Esophagus squamous epithelium (tissue), 5 donors: ENCODE results near the gene OR6N1. TPM values are rescaled to one million over a fixed set of nuclear protein-coding genes. Genes with fewer than 3 reads are reported as not detected.

Experiments
- DNase-seq: peaks from one replicate; lab custom pipeline; 2025; lab: John Stamatoyannopoulos, UW
- H3K27ac ChIP-seq, 4 donors: fragments of 200-600 bp; sonication (generic); one replicate each; pipeline ENCODE4 v1.5.1; 2016 to 2019; ENCODE audit warnings: mild to moderate bottlenecking in 1 of 4
- H3K27me3 ChIP-seq, 4 donors: fragments of 200-600 bp; sonication (generic); 1 replicate in 3 of 4; 2 replicates in 1 of 4; pipeline versions ENCODE4 v1.5.1 to v1.6.0; 2017 to 2021; ENCODE audit warnings: antibody characterized with exemption in 1 of 4
- H3K36me3 ChIP-seq, 3 donors: fragments of 200-600 bp; sonication (generic); one replicate each; pipeline ENCODE4 v1.5.1; 2016 to 2019
- H3K4me1 ChIP-seq, 3 donors: fragments of 200-600 bp; sonication (generic); one replicate each; pipeline ENCODE4 v1.5.1; 2017 to 2019
- H3K4me3 ChIP-seq, 4 donors: fragments of 200-600 bp; sonication (generic); 1 replicate in 3 of 4; 2 replicates in 1 of 4; pipeline ENCODE4 v1.5.1; 2016 to 2019; ENCODE audit warnings: mild to moderate bottlenecking in 2 of 4, moderate library complexity in 1 of 4
- H3K9me3 ChIP-seq, 3 donors: fragments of 200-600 bp; sonication (generic); one replicate each; pipeline ENCODE4 v1.5.1; 2016 to 2019
- CTCF ChIP-seq, 6 experiments: fragments of 450-650 bp in 4 of 6; fragments of 200-600 bp in 2 of 6; sonication (generic) in 2 of 6; IDR thresholded peaks; one replicate each; pipeline ENCODE4 v1.5.1; 2016 to 2019; ENCODE audit warnings: antibody characterized with exemption in 6 of 6, mild to moderate bottlenecking in 4 of 6, moderate library complexity in 4 of 6
- POLR2A ChIP-seq, 4 donors: fragments of 450-650 bp; IDR thresholded peaks; one replicate each; pipeline ENCODE4 v1.6.1; 2017; ENCODE audit warnings: antibody characterized with exemption in 4 of 4, mild to moderate bottlenecking in 4 of 4, moderate library complexity in 3 of 4
- WGBS, 2 donors: methylation state at CpG; one replicate each; pipeline ENCODE4 v1.1.5; 2018; 5-methylcytosine and 5-hydroxymethylcytosine counted together
- intact Hi-C: fragments of 100-400 bp; cut with DNase I; formaldehyde crosslinking; loops from one replicate; pipeline ENCODE4 v1.15.0; 2022
- small RNA-seq, 4 donors: library from RNA; depleted of rRNA; stranded (forward); fragments of <200 nt; gene quantifications; one replicate each; pipeline ENCODE3, GENCODE V24; 2016
- total RNA-seq, 4 donors: library from RNA; depleted of rRNA; stranded (reverse); fragments of >200 nt; gene quantifications; one replicate each; pipeline ENCODE4 v1.1.0, GENCODE V29; 2016
- donor health status: DM: yes; HTN: yes; CAD: no.

OR6N1 gene
- total RNA-seq, 4 donors from 2014 or later: not detected

- 45 to 47% methylated on average over 3 of the region's 3 CpGs for WGBS, 2 donors
- no peak overlapping the region for H3K4me3 ChIP-seq
- intact Hi-C loops: no loop called here
- no peak overlapping the region for H3K27ac ChIP-seq
- no peak for DNase-seq
- TF ChIP-seq POLR2A (IDR thresholded peaks at IDR 0.05) (no peak), CTCF (IDR thresholded peaks at IDR 0.05) (no peak)
- H3K36me3 ChIP-seq: no peaks in the 10 kb centered on the region
- no peaks in the 10 kb centered on the region for H3K9me3 ChIP-seq
- no peaks in the 10 kb centered on the region for H3K4me1 ChIP-seq
- peaks cover 0 to 6% (median 0%) of the 10 kb centered on the region in 4 donors for H3K27me3 ChIP-seq
Measured at GRCh38 chr1:158719664-158720063, 52.3 kb downstream of the OR6N1 start.

- Histone ChIP-seq H3K9me3 (no peaks in the 10 kb centered on the region), H3K4me1 (no peaks in the 10 kb centered on the region), H3K27me3 (no peaks in the 10 kb centered on the region), H3K27ac (no peak overlapping the region), H3K36me3 (no peaks in the 10 kb centered on the region), H3K4me3 (no peak overlapping the region)
- TF ChIP-seq POLR2A (IDR thresholded peaks at IDR 0.05) (no peak), CTCF (IDR thresholded peaks at IDR 0.05) (no peak)
- no peak for DNase-seq
- intact Hi-C loops: no loop called here
- 73 to 84% methylated on average over 6 of the region's 6 CpGs for WGBS, 2 donors
Measured at GRCh38 chr1:158717344-158717743, 54.7 kb downstream of the OR6N1 start.

GRCh38 chr1:158716335-158716734 is 55.7 kb downstream of the OR6N1 start:
- DNase-seq: no peak
- Histone ChIP-seq H3K4me1 (no peaks in the 10 kb centered on the region), H3K36me3 (no peaks in the 10 kb centered on the region), H3K9me3 (no peaks in the 10 kb centered on the region), H3K27me3 (no peaks in the 10 kb centered on the region), H3K4me3 (no peak overlapping the region), H3K27ac (no peak overlapping the region)
- 52 to 62% methylated on average over 1 of the region's 1 CpG for WGBS, 2 donors
- intact Hi-C loops: no loop called here
- TF ChIP-seq POLR2A (IDR thresholded peaks at IDR 0.05) (no peak), CTCF (IDR thresholded peaks at IDR 0.05) (no peak)

- 5 to 36% methylated on average over 1 of the region's 1 CpG for WGBS, 2 donors
- H3K27me3 ChIP-seq: no peaks in the 10 kb centered on the region
- no peaks in the 10 kb centered on the region for H3K9me3 ChIP-seq
- TF ChIP-seq CTCF (IDR thresholded peaks at IDR 0.05) (no peak), POLR2A (IDR thresholded peaks at IDR 0.05) (no peak)
- no peaks in the 10 kb centered on the region for H3K4me1 ChIP-seq
- no peaks in the 10 kb centered on the region for H3K36me3 ChIP-seq
- intact Hi-C loops: no loop called here
- no peak for DNase-seq
- H3K4me3 ChIP-seq: no peak overlapping the region
- no peak overlapping the region for H3K27ac ChIP-seq
Measured at GRCh38 chr1:158714754-158715153, 57.2 kb downstream of the OR6N1 start.

Small RNA genes within 50 kb of the gene (small RNA-seq; reads per million reads assigned to genes)
- gene OR2AQ1P: 0 reads per million in 4 donors

Other genes starting within 250 kb of the OR6N1 start
- not detected for gene OR6Y1, start 217.8 kb downstream of the OR6N1 start, total RNA-seq
- gene OR6P1, start 201.6 kb downstream of the OR6N1 start, total RNA-seq: not detected
- gene OR10X1, start 192.3 kb downstream of the OR6N1 start, total RNA-seq: not detected
- not detected for gene OR10Z1, start 166.9 kb downstream of the OR6N1 start, total RNA-seq
- gene SPTA1, start 85.5 kb downstream of the OR6N1 start, total RNA-seq: under 1 TPM in 1 of 4 donors, not detected in 3; 0.32 TPM
- not detected for gene OR6K2, start 71.5 kb downstream of the OR6N1 start, total RNA-seq
- gene OR6K3, start 51.5 kb downstream of the OR6N1 start, total RNA-seq: not detected
- gene OR6K6, start 17.5 kb downstream of the OR6N1 start, total RNA-seq: not detected
- gene OR6N2, start 9.0 kb upstream of the OR6N1 start, total RNA-seq: not detected
- gene MNDA, start 59.2 kb upstream of the OR6N1 start, total RNA-seq: 1 to 10 TPM; 1.2 to 8.0 (median 1.8) TPM
- 1 to 10 TPM in 2 of 4 donors, under 1 TPM in 1, not detected in 1; 0.61 to 2.3 (median 1.7) TPM for gene PYHIN1, start 159.4 kb upstream of the OR6N1 start, total RNA-seq
- 100 to 1,000 TPM in 2 of 4 donors, 10 to 100 TPM in 2; 46.1 to 154 (median 96.9) TPM for gene IFI16, start 237.7 kb upstream of the OR6N1 start, total RNA-seq